ENCODE data around the gene ZNF467. TPM values are rescaled to one million over a fixed set of nuclear protein-coding genes. Genes with fewer than 3 reads are reported as not detected.
A peak's percentile ranks its signal among the peaks of the same experiment; 100 is the strongest.

Gene ZNF467
- total and polyA plus RNA-seq, 11 donors: 2.6 to 9.5 (median 4.7) TPM

DNA sequence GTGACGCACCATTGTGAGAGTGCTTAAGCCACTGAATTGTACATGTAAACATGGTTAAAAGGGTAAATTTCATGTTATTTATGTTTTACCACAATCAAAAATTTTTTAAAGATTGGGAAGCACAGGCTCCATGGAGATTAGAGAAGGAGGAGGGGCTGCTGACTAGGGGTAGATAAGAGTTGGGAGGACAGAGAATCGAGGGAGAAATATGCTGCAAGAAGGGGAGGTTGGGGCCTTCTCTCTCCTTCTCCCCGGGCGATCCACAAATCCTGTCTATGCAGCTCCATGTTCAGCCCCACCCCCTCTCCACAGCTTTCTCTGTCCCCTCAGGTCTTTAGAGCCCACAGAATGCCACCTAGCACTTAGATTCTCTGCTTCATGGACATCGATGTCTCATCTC, 12.1 kb downstream of the ZNF467 start:
- H3K9me3 ChIP-seq: no peaks in the 10 kb centered on the region
- peaks cover 0 to 12% (median 0%) of the 10 kb centered on the region in 9 donors for H3K36me3 ChIP-seq
- intact Hi-C loops (cut with DNase I): no loop called here
- no peak overlapping the region for H3K27ac ChIP-seq
- no peak for DNase-seq
- 59 to 65% (median 64%) methylated on average over 5 of the region's 5 CpGs for WGBS, 4 donors
- no peak for ATAC-seq
- TF ChIP-seq POLR2A (IDR thresholded peaks at IDR 0.05): no peak
- TF ChIP-seq, protein P1, sequence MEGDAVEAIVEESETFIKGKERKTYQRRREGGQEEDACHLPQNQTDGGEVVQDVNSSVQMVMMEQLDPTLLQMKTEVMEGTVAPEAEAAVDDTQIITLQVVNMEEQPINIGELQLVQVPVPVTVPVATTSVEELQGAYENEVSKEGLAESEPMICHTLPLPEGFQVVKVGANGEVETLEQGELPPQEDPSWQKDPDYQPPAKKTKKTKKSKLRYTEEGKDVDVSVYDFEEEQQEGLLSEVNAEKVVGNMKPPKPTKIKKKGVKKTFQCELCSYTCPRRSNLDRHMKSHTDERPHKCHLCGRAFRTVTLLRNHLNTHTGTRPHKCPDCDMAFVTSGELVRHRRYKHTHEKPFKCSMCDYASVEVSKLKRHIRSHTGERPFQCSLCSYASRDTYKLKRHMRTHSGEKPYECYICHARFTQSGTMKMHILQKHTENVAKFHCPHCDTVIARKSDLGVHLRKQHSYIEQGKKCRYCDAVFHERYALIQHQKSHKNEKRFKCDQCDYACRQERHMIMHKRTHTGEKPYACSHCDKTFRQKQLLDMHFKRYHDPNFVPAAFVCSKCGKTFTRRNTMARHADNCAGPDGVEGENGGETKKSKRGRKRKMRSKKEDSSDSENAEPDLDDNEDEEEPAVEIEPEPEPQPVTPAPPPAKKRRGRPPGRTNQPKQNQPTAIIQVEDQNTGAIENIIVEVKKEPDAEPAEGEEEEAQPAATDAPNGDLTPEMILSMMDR (IDR thresholded peaks at IDR 0.05): no peak
- H3K4me3 ChIP-seq: no peak overlapping the region
- H3K4me1 ChIP-seq: peaks cover 0 to 13% (median 0%) of the 10 kb centered on the region in 12 donors
- peaks cover 0 to 26% (median 12%) of the 10 kb centered on the region in 9 donors for H3K27me3 ChIP-seq

DNA sequence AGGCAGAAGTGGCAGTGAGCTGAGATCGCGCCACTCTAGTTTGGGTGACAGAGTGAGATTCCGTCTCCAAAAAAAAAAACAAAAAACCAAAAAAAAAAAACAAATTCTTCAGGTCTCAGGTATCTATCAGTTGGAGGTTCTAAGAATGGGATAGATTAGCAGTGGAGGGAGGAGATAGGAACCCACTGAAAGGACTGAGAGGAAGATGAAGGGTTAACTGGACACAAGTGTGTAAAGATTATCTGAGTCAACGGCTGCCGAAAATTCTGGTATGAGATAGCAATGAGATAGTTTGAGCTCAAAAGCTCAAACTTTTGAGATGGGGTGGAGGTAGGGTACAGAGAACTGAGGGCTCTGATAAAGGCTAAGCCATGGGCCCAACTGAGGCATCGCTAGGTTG, 12.8 kb downstream of the ZNF467 start:
- TF ChIP-seq POLR2A (IDR thresholded peaks at IDR 0.05): no peak
- TF ChIP-seq, protein P1 (IDR thresholded peaks at IDR 0.05): no peak
- Histone ChIP-seq H3K27ac (no peak overlapping the region), H3K4me3 (no peak overlapping the region), H3K9me3 (no peaks in the 10 kb centered on the region), H3K27me3 (peaks cover 0 to 20% (median 5%) of the 10 kb centered on the region in 9 donors), H3K4me1 (peaks cover 0 to 7% (median 0%) of the 10 kb centered on the region in 12 donors), H3K36me3 (peaks cover 0 to 7% (median 0%) of the 10 kb centered on the region in 9 donors)
- WGBS, 4 donors: 66 to 73% (median 72%) methylated on average over 6 of the region's 6 CpGs
- ATAC-seq (no peak), DNase-seq (no peak)
- intact Hi-C loops (cut with DNase I): no loop called here

DNA sequence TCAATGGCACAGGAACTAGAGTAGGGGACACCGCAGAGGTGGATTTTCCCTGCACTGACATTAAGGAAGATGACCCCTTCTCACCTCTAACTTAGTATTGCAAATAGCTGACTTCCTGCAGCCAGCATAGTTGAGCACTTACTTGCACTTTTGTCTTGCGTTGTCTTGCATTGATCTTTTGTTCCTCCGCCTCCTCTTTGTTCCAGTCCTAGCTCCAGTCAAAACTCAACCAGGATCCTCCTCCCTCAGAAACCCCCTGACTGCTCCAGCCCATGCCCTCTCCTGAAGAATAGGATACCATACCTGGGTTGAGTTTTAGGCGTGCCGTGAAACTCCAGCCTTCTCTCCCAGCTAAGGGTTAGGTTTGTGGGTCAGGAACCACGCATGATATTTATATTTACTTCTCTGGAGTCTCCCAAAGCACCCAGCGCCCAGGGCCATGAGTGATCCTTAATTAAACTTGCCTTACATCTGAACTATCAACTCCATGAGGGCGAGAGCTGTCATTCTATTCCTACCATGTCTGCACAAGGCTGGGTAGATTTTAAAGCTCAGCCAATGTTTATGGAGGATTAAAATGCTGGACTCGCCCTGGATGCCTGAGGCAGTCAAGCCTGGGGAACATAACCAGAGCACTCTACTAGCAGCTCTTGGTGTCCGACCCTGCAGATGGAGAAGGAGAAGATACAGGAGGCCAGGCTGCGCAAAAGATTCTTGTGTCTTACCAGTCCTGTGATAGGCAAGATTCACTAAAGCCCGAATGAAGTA, 14.1 kb downstream of the ZNF467 start:
- Histone ChIP-seq H3K4me1 (no peaks in the 10 kb centered on the region), H3K27me3 (peaks cover 0 to 7% (median 0%) of the 10 kb centered on the region in 9 donors), H3K4me3 (no peak overlapping the region), H3K27ac (no peak overlapping the region), H3K36me3 (no peaks in the 10 kb centered on the region), H3K9me3 (no peaks in the 10 kb centered on the region)
- DNase-seq: no peak
- ATAC-seq: no peak
- WGBS, 4 donors: 84 to 89% (median 87%) methylated on average over 12 of the region's 12 CpGs
- no peak for TF ChIP-seq POLR2A (IDR thresholded peaks at IDR 0.05)
- TF ChIP-seq, protein P1 (IDR thresholded peaks at IDR 0.05): no peak
- intact Hi-C loops (cut with DNase I): no loop called here

DNA sequence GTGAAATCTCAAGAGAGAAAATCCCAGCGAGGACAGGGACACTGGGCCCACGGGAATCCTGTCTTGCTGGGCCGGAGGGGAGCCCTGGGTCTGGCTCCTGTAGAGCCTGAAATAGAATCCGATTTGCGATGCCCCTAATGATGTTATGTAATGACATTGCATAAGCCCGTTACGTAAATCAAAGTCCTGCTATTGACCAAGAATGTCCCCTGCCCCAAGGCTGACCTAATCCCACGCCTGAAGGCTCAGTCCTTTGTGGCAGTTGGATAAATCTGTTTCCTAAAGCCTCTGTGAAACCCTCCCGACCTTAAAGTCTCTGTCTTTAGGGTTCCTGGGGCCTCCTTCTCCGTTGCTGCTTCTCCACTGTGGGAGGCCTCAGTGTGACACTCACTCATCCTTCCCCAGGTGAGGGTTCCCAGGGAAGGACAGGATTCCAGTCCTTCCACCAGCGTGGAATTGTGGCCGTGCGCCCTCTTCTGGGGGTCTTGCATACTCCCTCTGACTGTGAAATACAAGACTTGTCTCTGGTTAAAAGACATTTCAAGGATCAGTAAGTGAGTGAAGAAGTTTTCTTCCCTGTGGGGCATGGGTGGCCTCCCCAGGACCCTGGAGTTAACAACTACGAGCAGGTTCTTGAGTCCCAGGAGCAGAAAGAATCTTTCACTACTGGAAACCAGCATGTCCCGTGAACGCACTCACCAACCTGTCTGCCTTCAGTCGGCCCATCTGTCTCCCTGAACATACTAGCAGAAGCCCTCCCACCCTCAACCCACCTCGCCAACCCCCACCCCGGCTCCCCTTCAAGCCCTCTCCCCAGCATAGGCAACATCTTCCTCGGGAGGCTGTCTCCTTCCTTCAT, 19.8 kb downstream of the ZNF467 start:
- TF ChIP-seq, protein P1 (IDR thresholded peaks at IDR 0.05): peak; percentile 38 to 71 (median 58)
- TF ChIP-seq POLR2A (IDR thresholded peaks at IDR 0.05): no peak
- H3K4me1 ChIP-seq: peaks cover 0 to 9% (median 0%) of the 10 kb centered on the region in 12 donors
- peak in 3 of 4 donors; percentile 38 to 66 (median 60) for ATAC-seq
- H3K36me3 ChIP-seq: no peaks in the 10 kb centered on the region
- peak in 1 of 5 donors; percentile 53 for DNase-seq
- 56 to 68% (median 63%) methylated on average over 20 of the region's 20 CpGs for whole genome bisulfite sequencing, 4 donors
- H3K4me3 ChIP-seq: no peak overlapping the region
- no peaks in the 10 kb centered on the region for H3K9me3 ChIP-seq
- H3K27me3 ChIP-seq: no peaks in the 10 kb centered on the region
- intact Hi-C loops (cut with DNase I): no loop called here
- no peak overlapping the region for H3K27ac ChIP-seq
